GM19397 (cell line): ENCODE data around the gene SLC12A8.

ENCODE experiments used
- ATAC-seq: cut with Tn5 transposase; IDR thresholded peaks from one replicate; pipeline ENCODE4 v1.9.1; 2021; ENCODE audit warnings: mild to moderate bottlenecking, moderate library complexity; ENCODE audit not compliant: unreplicated experiment

Gene SLC12A8

DNA sequence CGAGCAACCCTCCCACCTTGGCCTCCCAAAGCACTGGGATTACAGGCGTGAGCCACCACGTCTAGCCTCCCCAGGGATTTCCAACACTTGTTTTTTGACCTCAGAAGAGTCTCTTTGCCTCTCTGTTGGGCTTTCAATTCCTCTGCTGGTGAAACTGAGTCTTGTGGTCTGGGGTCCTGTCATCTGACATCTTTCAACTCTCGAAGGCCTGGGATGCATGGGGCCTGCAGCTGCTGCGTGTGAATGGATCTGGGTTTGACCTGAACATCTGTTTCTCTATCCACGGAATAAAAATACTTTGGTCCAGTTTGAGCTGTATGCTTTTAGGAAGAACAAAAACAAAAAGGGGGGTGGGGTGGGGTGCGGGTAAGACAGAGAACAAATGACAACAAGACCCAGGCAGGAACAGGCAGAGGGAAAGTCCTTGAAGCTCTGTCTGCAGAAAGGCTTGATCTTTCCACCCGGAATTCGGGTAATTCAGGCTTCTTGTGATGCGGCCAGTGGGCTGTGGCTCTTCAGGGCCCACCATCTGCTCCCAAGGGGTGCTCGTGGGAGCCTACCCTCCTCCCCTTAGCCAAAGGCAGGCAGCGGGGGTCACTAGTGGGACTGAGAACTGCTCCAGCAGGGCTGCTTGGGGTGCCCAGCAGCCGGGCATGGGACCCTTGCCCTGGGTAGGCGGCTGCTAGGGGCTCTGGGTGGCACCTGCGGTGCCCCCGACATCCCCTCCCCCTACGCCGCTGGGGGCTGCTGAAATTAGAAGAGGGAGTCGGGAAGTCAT, 71.5 kb downstream of the SLC12A8 start:
- ATAC-seq, result peak; percentile 11

DNA sequence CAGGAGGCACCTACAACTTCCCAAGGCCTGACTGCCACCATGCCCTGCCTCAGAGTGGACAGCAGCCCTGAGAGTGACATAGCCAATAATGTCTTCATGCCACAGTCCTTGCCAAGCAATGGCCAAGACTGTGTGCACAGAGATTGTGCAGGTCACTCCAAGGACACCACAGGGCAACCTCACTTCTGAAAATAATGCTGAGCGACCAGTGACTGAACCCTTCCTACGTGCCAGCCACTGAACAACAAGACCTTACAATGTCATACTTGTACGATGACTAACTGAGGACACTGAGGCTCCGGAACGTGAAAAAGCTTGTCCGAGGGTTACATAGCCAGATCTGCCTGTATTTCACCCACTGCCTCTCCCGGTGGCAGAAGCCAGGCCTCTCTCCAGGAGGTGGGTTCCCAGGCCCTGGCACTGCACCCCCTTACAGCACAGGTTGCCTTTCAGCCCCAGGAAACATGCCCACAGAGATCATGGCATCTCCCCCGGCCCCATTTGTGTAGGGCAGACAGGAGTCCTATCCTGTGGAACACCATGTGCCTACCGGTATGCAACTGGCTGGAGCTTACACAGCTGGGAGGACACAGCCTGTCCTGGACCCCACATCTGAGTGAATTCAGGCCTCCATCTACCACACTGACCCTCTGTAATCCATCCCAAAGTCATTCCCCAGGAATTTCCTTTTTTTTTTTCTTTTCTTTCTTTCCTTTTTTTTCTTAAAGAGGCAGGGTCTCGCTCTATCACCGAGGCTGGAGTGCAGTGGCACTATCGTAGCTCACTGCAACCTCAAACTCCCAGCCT, 72.3 kb downstream of the SLC12A8 start:
- ATAC-seq, result no peak

DNA sequence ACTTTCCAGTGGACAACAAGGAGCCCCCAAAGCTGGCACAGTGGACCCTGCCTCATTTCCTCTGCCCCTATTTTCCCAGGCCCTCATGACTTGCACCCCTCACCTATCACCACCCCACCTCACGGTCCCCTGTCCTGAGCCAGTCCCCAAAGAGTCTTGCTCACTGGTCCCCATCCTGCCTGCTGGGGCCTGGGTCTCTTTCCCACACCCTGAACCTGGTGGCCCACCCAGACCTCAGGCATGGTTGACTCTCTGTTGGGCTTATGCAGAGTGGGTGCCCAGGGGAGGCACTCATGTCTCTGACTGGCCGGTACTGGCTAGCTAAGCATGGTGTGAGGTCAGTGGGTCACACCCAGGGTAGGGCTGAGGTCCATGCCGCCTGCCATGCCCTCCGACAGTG, 73.2 kb downstream of the SLC12A8 start:
- ATAC-seq, result no peak

DNA sequence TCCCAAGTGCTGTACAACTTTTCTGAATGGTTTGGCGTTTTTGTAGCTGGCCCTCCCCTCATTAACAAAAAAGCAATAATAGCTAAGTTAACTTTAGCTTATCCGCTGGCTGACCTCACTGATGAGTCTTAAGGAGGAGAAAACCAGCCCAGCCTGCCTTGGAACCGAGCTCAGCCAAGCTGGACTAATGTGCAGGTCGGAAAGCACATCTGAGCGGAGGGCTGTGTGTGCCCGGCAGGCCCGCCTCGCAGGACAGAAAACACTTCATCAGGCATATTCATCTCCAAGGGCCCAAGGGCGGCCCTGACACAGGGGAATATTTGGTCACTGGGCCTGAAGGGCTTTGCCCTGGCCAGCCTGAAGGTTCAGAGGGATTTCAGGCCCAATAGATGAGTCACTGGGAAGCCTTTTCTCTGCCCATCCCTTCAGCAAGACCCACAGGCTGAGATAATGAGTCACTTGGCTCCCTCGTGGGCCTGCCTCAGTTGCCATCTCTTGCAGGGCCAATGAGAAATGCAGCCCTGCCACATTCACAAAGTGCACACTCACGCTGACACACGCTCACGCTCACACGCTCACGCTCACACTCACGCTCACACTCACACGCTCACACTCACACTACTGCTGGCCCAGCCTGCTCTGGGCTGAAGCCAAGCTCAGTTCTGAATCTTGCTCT, 75.1 kb downstream of the SLC12A8 start:
- no peak for ATAC-seq

DNA sequence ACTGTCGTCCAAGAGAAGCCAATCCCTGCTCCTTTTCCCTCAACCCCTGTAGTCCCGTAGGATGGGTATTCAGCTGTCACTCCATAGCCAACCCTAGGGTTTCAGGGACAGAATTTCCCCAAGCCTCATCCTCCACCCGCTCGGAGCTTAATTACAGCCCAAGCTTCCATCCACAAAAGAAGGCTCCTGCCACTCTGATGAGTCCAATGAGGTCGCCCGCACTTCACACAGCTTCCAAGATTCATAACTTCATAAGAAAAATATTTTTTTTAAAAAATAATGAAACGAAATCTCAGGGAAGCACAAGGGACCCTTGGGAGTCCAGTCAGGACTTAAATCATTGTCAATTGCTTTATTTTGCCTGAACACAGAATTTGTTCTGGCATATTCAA, 75.6 kb downstream of the SLC12A8 start:
- no peak for ATAC-seq

DNA sequence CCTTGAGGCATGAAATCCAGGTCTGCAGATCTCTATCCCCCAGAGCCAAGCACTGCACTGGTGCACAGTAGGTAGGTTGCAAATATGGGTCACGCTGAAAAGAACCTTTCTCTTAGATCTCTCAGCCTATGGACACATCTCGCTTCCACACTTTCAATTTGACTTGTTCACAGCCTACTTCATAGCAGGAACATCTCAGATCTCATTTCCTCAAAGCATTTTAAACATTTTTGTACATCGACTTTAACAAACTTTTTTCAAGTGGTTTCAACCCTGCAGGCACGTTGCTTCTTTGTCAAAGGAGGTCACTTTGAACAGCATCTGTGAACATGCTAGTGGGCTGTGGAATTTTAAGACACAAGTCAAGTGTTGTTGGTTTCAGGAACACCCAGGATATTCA, 76.0 kb downstream of the SLC12A8 start:
- ATAC-seq, result no peak

DNA sequence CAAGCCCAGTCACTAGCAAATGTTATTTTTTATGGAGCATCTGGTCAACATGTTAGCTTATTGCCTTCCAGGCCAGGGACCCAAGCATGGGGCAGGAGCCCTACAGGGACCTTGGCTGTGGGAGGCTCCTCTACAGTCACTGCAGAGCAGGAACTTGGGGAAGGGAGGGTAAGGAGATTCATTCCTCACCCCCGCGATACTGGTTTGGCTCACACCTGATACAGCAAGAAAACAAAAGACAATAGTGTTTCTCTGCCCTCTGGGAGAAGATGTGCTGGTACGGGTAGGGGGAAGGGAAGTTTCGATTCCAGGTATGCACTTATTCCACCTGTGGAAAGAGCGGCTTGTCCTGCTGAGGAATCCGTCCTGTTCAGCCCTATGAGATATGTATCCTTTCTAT, 77.6 kb downstream of the SLC12A8 start:
- no peak for ATAC-seq

DNA sequence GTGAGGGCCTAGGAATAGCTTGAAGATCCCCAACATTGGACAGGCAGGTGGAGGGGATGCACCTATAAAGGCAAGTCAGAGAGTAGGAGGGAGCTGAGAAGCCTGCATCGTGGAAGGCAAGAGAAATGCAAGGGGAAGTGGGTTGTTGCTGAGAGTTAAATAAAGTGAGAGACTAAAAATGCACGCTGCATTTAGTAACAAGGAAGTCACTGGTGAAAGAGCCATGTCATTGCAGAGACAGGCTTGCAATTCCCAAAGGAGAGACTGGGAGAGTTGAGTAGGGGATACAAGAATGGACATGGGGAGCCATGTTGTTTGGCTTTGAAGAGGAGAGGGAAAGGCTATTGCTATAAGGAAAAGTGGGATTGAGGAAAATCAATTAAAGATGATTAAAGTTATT, 79.7 kb downstream of the SLC12A8 start:
- no peak for ATAC-seq

DNA sequence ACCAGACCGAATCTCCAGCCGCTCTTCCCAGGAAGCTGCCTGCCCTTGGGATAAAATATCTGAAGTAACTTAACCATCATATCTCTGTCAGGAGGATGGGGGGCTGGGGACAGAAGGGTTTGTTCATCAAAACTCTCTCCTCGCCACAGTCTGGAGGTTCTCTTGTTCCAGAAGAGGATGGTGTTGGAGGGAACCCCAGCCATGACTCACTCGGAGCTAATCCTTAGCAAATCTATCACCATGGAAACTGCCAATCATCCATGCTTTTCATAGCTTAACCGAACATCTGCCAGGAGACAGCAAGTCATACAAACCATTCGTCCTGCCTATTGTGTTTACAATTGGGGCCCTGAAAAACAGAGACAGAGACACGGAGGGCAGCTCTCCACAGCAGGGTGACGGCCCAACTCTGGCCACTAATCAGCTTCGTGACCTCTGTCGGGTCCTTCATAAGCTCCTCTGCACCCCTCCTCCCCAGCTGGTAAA, 83.0 kb downstream of the SLC12A8 start:
- no peak for ATAC-seq

DNA sequence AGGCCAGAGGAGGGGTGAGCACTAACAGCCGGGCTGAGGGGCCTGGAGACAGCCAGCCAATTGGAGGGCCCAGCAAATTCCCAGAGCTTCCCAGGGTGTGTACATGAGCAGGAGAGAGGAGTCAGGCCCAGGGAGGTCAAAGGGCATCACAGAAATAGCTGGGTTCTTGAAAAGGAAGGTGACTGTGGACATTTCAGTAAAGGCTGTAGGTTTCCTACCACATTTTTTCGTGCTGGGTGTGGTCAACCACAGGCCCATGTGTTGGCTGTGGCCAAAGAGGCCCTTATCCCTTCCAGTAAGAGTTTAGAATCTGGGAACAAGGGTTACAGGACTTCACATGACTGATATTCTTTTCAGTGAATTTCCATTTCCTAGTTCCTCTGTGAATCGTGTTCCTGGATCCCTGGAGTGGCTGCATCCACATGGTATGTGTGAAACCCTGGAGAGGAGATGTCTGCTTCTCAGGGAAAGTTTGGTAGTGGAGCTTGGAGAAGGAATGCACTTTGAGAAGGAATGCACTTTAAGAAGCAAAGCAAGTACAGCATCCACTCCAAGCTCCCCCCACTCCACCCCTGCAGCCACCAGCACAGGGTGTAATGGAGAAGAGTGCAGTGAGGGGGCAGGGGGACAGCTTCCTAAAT, 83.6 kb downstream of the SLC12A8 start:
- no peak for ATAC-seq

DNA sequence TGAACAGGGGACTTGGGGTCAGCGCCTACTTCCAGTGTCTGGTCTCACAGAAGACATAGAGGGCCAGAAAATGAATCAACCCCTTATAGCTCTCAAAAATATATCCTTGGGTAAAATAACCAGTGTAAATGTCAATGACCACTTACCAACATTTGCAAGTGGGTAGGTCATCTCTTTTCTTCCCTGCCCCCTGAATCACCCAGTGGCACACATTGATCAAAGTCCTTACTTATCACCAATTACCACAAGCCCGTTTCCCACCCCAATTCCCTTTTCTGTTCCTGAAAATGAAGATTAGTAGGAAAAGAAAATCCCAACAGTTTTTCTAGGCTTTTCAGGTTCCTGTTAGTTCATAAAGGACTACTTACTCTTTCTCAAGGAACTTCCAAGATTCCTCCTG, 86.2 kb downstream of the SLC12A8 start:
- no peak for ATAC-seq

DNA sequence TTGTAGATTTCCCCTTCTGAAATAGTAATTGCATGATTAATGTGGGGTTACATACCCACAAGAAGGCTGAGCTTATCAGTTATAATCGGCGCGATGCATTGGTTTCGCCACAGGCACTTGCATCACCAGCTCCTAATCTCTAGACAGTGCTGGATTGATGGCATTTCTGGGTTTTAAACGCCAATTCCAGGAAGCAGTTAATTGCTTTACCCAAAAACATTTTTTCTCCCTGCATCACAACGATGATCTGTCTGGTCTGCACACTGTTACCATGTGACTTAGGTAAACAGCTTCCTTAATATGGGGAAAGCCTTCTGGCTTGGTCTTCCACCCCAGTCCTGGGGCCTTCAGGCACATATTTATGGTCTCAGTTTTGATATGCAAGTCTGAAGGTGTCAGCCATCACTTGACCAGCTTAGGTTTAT, 86.7 kb downstream of the SLC12A8 start:
- ATAC-seq, result no peak

DNA sequence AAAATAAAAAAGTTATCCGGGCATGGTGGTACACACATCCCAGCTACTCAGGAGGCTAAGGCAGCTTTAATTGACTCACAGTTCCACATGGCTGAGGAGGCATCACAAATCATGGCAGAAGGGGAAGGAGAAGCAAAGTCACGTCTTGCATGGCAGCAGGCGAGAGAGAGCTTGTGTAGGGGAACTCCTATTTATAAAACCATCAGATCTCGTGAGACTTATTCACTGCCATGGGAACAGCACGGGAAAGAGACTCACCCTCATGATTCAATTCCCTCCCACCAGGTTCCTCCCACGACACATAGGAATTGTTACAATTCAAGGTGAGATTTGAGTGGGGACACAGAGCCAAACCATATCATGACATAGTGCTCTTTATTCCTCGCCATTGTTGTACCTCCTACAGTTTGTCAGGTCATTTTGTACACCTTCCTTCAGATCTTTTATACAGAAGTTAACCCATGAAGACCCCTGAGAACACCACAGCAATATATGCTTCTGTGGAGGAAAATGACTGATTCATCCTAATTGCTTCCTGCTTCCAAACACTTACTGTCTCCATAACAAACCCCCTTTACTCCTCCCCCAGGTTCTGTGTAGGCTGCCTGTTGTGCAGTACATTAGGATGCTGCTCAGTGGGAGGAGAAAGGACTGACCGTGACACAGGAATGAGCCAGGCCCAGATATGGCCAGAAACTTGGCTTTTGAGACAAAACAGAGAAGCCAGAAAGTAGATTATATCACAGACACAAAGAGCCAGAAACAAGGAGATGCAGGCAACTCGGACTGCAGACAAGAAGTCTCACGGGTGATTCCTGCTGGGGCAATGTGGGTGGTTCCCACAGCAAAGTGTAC, 88.9 kb downstream of the SLC12A8 start:
- ATAC-seq, result no peak

DNA sequence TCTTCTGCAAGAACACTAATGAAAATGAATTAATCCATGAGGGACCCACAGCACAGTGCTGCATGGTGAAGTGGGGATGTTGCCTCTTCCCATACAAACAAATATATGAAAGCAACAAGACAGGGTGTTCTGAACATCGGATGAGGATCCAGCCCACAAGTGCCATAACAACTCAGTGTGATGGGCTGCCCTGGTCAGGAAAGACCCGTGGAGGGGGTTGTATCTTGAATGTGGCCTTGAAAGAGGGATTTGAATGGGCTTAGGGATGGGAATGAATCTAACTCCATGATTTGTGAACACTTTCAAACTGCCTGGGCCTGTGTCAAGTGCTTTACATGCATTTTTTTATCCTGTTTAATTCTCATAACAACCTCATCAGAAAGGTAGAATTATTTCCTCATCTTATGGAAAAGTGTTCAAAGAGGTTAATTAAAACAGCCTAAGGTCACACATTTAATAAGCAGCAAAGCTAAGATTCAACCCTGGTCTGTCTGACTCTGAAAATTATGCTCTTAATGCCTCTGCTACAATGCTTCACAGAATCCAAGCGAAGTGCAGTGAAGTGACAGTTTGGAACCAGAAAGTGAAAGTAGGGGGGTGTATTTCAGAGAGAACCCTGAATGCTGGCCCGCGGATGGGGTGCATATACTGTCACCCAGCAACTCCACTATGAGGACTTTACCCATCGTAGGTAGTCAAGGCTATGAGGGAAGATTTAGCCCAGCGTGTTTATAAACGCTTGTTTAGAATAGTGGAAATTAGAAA, 91.1 kb downstream of the SLC12A8 start:
- no peak for ATAC-seq

DNA sequence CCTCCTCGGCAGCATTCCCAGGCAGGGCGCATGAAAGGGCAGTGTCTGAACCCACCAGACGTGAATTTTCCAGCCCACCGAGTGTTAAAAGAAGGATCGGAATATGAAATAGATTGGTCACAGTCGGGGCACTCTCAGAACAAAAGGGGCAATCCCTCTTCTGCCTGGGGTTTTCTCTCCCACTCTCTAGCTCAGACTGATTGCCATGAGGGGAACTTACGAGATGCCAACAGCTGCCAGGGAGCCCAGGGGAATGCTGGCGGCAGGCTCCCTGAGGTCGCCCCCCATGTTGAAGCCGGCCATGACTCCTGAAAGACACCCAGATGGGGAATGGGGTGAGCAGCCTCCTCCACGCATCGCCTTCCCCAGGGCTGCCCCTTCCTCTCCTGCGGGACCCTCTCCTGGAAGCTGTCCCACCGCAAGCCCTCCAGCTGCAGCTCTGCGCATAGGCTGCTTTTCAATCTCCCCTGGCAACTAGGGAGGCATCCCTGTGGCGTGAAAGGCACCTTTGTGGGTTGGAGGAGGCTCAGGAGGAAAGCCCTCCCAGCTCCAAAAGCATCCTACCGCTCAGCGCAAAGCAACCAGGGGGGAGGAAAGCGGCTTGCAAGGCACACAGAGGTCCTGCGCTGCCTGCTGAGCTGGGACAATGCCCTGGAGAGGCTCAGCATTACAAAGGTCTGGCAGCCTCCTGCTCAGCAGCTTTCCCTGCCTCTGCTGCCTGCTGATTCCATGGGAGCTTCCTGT, 92.0 kb downstream of the SLC12A8 start:
- ATAC-seq, result no peak

DNA sequence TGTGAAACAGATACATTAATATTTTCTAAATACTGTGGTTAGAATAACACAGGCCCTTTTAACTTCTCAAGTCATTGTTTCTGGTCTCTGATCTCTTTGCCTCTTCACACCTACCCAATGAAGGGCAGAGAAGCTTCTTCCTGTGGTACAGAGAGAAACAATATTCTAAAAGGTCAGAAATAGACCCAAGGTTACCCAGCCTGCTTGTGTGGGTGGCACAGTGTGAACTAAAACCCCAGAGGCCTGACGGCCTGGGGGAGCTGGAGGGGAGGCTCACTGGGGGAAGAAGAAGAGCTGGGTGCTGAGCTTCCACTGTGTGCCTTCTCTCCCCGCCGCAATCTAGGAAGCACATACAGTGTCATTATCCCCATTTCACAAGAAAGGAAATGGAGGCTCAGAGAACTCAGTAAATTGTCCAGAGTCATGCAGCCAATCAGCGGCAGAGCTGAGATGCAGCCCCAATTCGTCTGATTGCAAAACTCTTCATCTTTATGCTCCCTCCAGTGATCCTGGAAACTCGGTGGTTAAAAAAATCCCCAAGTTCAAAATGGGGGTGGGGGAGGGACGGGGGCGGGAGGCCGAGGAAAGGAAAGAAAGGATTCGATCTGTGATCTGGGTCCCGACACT, 92.7 kb downstream of the SLC12A8 start:
- peak; percentile 53 for ATAC-seq

DNA sequence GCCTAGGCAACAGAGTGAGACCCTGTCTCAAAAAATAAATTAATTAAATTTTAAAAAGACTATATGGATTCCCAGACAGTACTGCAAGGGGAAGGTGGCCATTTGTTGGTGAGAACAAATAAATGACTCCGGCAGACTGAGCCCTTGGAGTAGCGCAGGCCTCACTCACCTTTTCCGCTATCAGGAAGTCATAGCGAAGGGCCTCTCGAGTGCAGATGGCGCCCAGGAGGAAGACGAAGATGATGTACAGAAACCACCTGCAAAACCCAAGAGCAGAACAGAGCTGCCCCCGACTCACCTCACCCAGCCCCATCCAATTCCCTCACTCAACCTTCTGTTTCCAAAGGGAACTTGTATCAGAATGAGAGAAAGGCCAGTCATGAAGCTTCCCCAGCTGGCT, 93.9 kb downstream of the SLC12A8 start:
- ATAC-seq, result no peak

DNA sequence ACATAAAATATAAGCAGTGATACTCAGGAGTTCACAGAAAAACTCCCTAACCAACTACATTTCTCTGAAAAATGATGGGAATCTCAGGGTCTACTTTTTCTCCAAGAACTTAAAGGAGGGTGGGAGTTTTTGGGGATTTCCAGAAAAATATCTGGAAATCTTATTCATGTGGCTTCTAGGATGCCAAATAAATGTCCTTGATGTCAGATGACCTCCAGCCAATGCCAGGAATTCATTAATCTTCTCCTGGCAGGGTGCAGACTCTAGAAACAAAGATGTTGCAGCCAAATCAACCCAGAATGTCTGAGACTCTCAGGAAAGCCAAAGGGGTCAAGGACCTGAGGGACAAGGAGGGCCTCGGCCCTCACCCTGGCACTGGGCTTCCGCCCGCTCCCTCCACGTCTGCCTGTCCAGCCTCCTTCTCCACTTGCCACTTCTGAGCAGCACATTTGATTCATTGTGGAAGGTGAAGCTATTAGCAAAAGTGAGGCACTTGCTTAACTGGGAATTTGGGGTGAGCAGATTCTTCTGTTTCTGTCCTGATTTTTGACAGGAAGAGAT, 94.8 kb downstream of the SLC12A8 start:
- no peak for ATAC-seq
